ENCODE results near the gene INHBA. TPM values are rescaled to one million over a fixed set of nuclear protein-coding genes. Genes with fewer than 3 reads are reported as not detected.

Gene INHBA
- total RNA-seq, 1 experiment from 2014 or later = 1.0 TPM

GRCh38 chr7:41729059-41729458 is 26.2 kb upstream of the INHBA start:
- H3K27me3 Mint-ChIP-seq (ENCODE audit: low read depth) = no peaks in the 10 kb centered on the region
- ChIA-PET CTCF (no interaction called here), POLR2A (no interaction called here)
- DNase-seq (ENCODE audit: low spot score) (no peak), ATAC-seq (no peak)
- peaks cover 18% of the 10 kb centered on the region for H3K4me1 Mint-ChIP-seq
- H3K36me3 Mint-ChIP-seq = no peaks in the 10 kb centered on the region
- no peak overlapping the region for H3K27ac Mint-ChIP-seq
- 0 out of 2 replicates have a peak, but pooled peaks cover 3% of the 10 kb centered on the region for H3K9me3 Mint-ChIP-seq
- no peak overlapping the region for H3K4me3 Mint-ChIP-seq
- TF ChIP-seq HMGA2 (CRISPR knock-in tag; IDR thresholded peaks at IDR 0.05) (no peak), ZNF219 (CRISPR knock-in tag; IDR thresholded peaks at IDR 0.05; ENCODE audit: borderline replicate concordance) (no peak), USF1 (CRISPR knock-in tag; IDR thresholded peaks at IDR 0.05) (no peak), FOXP1 (CRISPR knock-in tag; IDR thresholded peaks at IDR 0.05; ENCODE audit: borderline replicate concordance) (no peak), CBFB (CRISPR knock-in tag; IDR thresholded peaks at IDR 0.05; ENCODE audit: low read depth) (no peak), PRDM15 (CRISPR knock-in tag; IDR thresholded peaks at IDR 0.05) (no peak), JUN (CRISPR knock-in tag; IDR thresholded peaks at IDR 0.05) (no peak)

- H3K27ac Mint-ChIP-seq = no peak overlapping the region
- peaks cover 24% of the 10 kb centered on the region for H3K4me1 Mint-ChIP-seq
- no peak for DNase-seq (ENCODE audit: low spot score)
- no peak overlapping the region for H3K4me3 Mint-ChIP-seq
- no peaks in the 10 kb centered on the region for H3K36me3 Mint-ChIP-seq
- H3K27me3 Mint-ChIP-seq (ENCODE audit: low read depth) = no peaks in the 10 kb centered on the region
- no peak for ATAC-seq
- 0 out of 2 replicates have a peak, but pooled peaks cover 3% of the 10 kb centered on the region for H3K9me3 Mint-ChIP-seq
- CTCF ChIA-PET = interaction anchor here (0.9 to 2.5 kb wide), 4 partner anchors 13 to 47 kb away, joined by 3 to 8 read pairs (median 4); no protein-coding TSS in a partner anchor
- POLR2A ChIA-PET = no interaction called here
- TF ChIP-seq GABPB1 (CRISPR knock-in tag; IDR thresholded peaks at IDR 0.05) = no peak
- TF ChIP-seq HMGXB4 (CRISPR knock-in tag; IDR thresholded peaks at IDR 0.05) = no peak
- no peak for TF ChIP-seq USF2 (CRISPR knock-in tag; IDR thresholded peaks at IDR 0.05)
- TF ChIP-seq IRF1 (CRISPR knock-in tag; IDR thresholded peaks at IDR 0.05) = no peak
- TF ChIP-seq ZBTB21 (CRISPR knock-in tag; IDR thresholded peaks at IDR 0.05; ENCODE audit: borderline replicate concordance) = no peak
- TF ChIP-seq ESRRA (CRISPR knock-in tag; IDR thresholded peaks at IDR 0.05; ENCODE audit: borderline replicate concordance) = no peak
- no peak for TF ChIP-seq ZNF281 (CRISPR knock-in tag; IDR thresholded peaks at IDR 0.05)
- TF ChIP-seq FOXP4 (CRISPR knock-in tag; IDR thresholded peaks at IDR 0.05) = no peak
- no peak for TF ChIP-seq JUN (CRISPR knock-in tag; IDR thresholded peaks at IDR 0.05)
- no peak for TF ChIP-seq ZNF423 (CRISPR knock-in tag; IDR thresholded peaks at IDR 0.05)
- no peak for TF ChIP-seq NR1H2 (CRISPR knock-in tag; IDR thresholded peaks at IDR 0.05)
- TF ChIP-seq ZNF416 (CRISPR knock-in tag; IDR thresholded peaks at IDR 0.05) = no peak
- TF ChIP-seq IRF2 (CRISPR knock-in tag; IDR thresholded peaks at IDR 0.05; ENCODE audit: borderline replicate concordance, low read depth) = no peak
- TF ChIP-seq GTF2I (CRISPR knock-in tag; conservative IDR thresholded peaks at IDR 0.05) = no peak
Observed at GRCh38 chr7:41725013-41725412, 22.1 kb upstream of the INHBA start.

Measured in WTC11 (cell line).